GM21723 (cell line): ENCODE data around the gene CCR4.
"Not testable (repeated sequence)": the region's sequence is repeated elsewhere in the genome, so short reads cannot be mapped to it uniquely, and the experiment has no call there.

Source experiments
- ATAC-seq: cut with Tn5 transposase; IDR thresholded peaks from one replicate; pipeline ENCODE4 v1.9.1; 2021; ENCODE audit warnings: mild to moderate bottlenecking, moderate library complexity; ENCODE audit not compliant: unreplicated experiment

Gene CCR4

GRCh38 chr3:32951410-32951811 lies at the start of gene CCR4:
TSS of gene CCR4 (plus strand) at chr3:32951644. CDS start at chr3:32953423, 1,779 bp downstream.
- ATAC-seq: no peak

GRCh38 chr3:32902887-32903371 lies 48.5 kb upstream of the CCR4 start:
- not testable (repeated sequence) for ATAC-seq

GRCh38 chr3:32903953-32904352 lies 47.5 kb upstream of the CCR4 start:
- no peak for ATAC-seq

GRCh38 chr3:32909999-32910398 lies 41.4 kb upstream of the CCR4 start:
- no peak for ATAC-seq

GRCh38 chr3:32910954-32911353 lies 40.5 kb upstream of the CCR4 start:
- ATAC-seq: no peak

- ATAC-seq: no peak
These were observed 39.4 kb upstream of the CCR4 start for GRCh38 chr3:32912046-32912445.

- no peak for ATAC-seq
These were observed 37.5 kb upstream of the CCR4 start for GRCh38 chr3:32913790-32914446.

GRCh38 chr3:32919920-32920319 lies 31.5 kb upstream of the CCR4 start:
- ATAC-seq: no peak

GRCh38 chr3:32922078-32922477 lies 29.4 kb upstream of the CCR4 start:
- ATAC-seq: no peak

- ATAC-seq: no peak
These were observed 21.3 kb upstream of the CCR4 start for GRCh38 chr3:32930161-32930560.

- not testable (repeated sequence) for ATAC-seq
These were observed 20.2 kb upstream of the CCR4 start for GRCh38 chr3:32931273-32931672.

GRCh38 chr3:32934150-32934742 lies 17.2 kb upstream of the CCR4 start:
- ATAC-seq: no peak

GRCh38 chr3:32937331-32937730 lies 14.1 kb upstream of the CCR4 start:
- ATAC-seq: no peak

- not testable (repeated sequence) for ATAC-seq
These were observed 11.7 kb upstream of the CCR4 start for GRCh38 chr3:32939531-32940284.

GRCh38 chr3:32940726-32941125 lies 10.7 kb upstream of the CCR4 start:
- no peak for ATAC-seq

GRCh38 chr3:32945136-32945535 lies 6.3 kb upstream of the CCR4 start:
- ATAC-seq: no peak

GRCh38 chr3:32945598-32945997 lies 5.8 kb upstream of the CCR4 start:
- not testable (repeated sequence) for ATAC-seq

- ATAC-seq: peak; percentile 33
These were observed 4.3 kb upstream of the CCR4 start for GRCh38 chr3:32946973-32947788.

- peak; percentile 90 for ATAC-seq
These were observed 3.6 kb upstream of the CCR4 start for GRCh38 chr3:32947789-32948238.

- no peak for ATAC-seq
These were observed 2.6 kb upstream of the CCR4 start for GRCh38 chr3:32948625-32949445.
